ENCODE results near the gene LRPAP1.
"Not testable (repeated sequence)": the region's sequence is repeated elsewhere in the genome, so short reads cannot be mapped to it uniquely, and the experiment has no call there.

Gene LRPAP1

GRCh38 chr4:3471098-3471760, 61.0 kb downstream of the LRPAP1 start:
- DNase-seq = no peak

DNA sequence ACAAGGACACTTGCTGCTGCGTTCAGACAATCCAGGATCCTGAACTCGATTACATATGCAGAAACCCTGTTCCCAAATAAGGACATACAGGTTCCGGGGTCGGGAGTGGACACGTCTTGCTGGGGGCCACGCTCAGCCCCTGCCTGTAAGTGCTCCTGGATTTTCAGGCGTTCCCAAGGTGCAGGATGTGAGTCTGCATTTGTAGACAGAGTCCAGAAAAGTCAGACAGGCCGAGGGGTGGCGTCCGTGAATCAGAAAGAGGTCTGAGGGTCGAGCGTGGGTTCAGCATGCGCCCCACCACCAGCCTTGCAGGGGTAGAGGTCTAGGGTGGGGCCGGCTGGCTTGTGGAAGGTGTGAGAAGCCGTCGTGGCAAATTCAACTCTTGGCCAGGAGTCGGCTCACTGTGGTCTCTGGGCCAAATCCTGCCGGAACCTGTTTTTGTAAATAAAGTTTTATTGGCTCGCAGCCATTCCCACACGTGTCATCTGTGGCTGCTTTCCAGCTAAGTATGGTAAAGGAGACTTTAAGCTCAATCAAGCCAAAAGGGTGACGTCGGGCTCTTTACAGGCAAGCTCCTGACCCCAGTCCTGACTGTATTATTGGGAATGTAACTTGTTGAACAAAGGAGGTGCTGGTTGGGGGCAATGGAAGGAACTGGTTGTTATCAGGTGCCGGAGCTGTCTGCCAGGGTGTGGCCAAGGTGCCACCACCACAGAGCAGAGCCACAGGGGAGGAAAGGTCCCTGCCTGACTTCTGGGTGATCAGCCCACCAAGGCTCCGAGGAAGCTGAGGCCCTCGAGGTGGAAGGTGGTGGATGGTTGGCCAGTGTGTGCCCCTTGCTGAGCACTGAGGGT, 61.8 kb downstream of the LRPAP1 start:
- peak; percentile 59 for DNase-seq

DNA sequence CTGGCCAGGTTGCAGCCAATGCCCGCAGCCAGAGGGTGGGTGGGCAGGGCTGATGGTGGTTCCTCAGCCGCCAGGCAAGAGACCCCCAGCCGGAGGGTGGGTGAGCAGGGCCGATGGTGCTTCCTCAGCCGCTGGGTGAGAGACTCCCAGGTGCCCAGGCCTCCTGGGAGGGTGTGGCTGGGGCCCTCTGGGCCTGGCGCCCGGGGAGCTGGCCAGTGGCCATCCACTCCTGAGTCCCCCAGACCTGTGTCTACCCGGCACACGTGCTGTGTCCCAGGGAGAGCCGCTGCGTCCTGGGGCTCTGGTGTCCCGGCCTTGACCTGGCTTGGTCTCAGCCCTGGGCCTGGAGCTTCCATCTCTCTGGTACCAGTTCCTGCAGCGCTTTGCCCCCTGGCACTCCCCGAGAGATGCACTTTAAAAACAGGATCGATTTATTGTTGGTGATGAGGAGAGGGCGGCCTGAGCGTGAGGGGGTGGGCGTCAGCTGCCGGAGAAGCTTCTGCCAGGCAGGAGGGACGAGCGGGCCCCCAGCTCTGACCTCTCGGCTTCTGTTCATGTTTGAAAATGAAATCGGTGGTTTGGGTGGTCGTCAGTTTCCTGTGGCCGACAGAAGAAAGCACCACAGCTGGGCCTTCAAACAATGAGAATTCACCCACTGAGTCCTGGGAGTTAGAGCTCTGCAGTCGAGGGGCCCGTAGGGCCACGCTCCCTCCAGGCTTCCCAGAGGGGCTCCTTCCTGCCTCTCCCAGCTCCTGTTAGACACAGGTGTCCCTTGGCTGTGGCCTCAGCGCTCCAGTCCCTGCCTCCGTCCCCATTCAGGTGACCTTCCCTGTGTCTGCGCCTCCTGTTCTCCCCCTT, 62.6 kb downstream of the LRPAP1 start:
- DNase-seq = no peak

GRCh38 chr4:3468804-3469203, 63.4 kb downstream of the LRPAP1 start:
- no peak for DNase-seq

- DNase-seq = no peak
Observed at GRCh38 chr4:3468154-3468553, 64.1 kb downstream of the LRPAP1 start.

DNA sequence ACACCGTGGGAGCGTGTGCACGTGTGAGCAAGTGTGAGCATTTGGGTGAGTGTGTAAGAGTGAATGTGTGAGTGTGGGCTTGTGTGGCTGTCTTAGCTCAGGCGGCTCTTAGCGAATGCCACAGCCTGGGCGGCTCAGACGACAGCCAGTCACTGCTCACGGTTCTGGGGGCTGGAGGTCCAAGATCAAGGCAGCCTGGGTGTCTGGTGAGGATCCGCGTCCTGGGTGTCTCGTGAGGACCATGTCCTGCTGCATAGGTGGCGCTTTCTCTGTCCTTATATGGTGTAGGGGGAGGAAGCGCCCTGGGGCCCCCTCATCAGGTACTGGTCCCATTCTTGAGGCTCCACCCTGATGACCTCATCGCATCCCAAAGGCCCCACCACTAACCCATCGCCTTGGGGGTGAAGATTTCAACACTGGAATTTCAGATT, 64.6 kb downstream of the LRPAP1 start:
- no peak for DNase-seq

- DNase-seq = no peak
Observed at GRCh38 chr4:3466691-3467600, 65.3 kb downstream of the LRPAP1 start.

GRCh38 chr4:3465698-3466671, 66.2 kb downstream of the LRPAP1 start:
- DNase-seq = no peak

DNA sequence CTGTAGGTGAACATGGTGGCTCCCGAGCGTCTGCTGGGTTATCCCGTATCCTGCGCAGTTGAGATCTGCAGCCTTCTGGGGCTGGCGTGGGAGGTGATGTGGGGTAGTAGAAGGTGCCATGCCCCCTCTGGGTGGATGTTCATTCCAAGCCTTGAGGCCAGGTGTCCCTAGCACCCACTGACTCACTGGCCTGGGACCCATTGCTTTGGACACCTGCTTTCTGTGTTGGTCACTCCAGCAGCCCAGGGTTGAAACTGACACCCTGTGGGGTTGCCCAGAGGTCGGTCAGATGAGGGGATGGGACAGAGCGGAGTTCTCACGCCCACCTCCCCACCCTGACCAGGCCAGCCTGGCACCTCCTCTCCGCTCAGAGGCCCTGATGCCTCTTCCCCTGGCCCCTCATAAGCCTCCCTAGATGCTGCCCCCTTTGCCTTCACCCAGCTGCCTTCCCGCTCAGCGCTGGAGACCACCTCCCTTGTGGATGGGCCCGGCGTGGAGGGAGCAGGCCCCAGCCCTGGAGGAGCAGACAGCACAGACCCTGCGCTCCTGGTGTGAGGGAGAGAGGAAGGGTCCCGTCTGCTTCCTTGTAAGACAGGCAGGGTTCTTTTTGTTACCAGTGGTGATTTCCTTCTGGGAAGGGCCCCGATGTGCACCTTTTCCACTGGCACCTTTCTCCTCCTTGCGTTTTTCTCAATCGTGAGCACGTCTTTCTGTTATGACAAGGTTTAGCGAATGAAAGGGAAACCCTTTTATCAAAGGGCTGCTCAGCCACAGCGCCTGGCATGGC, 67.1 kb downstream of the LRPAP1 start:
- DNase-seq = no peak

DNA sequence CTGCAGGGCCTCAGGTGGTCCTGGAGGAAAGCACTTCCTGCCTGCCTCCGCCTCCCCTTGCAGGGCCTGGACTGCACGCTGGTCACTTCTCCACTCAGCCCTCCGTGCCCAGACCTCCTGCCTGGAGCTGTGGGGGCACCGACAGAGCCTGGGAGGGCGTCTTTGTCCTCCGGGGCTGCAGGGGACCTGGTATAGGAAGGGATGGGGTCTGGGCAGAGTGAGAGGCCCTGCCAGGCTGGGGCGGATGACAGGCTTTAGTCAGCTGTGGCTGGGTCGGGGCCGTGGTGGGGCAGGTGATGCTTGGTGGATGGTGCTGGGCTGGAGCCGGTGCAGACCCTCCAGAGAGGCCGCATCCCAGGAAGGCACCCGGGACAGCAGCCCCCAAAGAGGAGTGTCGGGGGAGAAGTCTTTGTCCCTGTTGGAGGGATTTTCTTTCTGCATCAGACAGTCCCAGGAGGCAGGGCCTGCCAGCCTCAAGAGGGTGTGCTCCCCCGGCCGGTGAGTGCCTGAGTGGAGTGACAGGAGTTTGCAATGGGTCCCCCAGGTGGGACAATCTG, 67.8 kb downstream of the LRPAP1 start:
- DNase-seq = no peak

DNA sequence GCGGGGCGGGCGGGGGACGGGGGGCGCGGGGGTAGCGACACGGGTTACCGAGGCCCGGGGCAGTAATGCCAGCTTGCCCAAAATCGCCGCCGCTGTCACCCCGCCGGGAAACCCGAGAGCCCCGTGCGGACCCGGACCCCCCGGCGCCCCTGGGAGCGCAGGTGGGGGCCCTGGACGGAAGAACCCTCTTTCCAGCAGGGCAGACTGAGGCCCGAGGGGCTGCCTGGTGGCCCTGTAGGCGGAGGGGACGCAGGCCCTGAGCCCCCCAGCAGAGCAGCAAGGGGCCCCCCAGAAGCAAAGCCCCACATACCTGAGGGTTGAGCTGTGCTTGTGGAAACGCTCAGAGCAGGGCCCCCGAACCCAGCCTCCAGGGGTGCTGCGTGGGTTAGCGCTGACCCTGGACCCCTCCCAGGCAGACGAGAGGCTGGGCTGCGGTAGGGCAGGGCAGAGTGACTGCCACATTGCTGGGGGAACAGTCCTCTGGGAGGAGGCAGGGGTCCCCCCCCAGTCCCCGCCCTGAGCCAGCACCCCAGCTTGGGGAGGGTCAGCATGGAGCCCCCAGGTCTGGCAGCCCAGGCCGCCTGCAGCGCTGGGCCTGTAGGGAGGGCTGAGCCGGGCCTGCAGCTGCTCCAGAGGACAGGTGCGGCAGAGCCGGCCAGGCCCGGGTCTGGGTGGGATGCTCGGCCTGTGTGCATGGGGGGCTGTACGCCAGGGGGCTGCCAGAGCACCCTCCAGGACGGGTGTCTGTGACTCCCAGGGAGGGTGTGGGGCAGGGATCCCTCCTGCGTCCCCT, 68.5 kb downstream of the LRPAP1 start:
- DNase-seq = no peak

- DNase-seq = no peak
Observed at GRCh38 chr4:3462790-3463415, 69.3 kb downstream of the LRPAP1 start, which contains the start of gene DOK7. Gene DOK7 (plus strand): TSS chr4:3463306. CDS start chr4:3463376, 70 bp downstream.

GRCh38 chr4:3462321-3462789, 69.9 kb downstream of the LRPAP1 start:
- no peak for DNase-seq

- peak; percentile 63 for DNase-seq
Observed at GRCh38 chr4:3461515-3462291, 70.5 kb downstream of the LRPAP1 start.

GRCh38 chr4:3460926-3461325, 71.3 kb downstream of the LRPAP1 start:
- no peak for DNase-seq

DNA sequence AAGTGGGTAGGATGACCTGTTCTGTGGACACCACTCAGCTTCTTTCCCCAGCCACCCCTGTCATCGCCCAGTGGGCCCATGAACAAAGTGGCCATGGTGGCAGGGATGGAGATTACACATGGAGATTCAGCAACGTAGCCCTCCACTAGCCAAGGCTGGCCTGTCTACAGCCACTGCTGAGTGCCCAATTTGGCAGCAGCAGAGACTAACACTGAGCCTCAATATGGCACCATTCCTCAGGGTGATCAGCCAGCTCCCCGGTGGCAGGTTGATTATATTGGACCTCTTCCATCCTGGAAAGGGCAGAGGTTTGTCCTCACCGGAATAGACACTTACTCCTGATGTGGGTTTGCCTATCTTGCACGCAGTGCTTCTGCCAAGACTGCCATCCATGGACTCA, 73.1 kb downstream of the LRPAP1 start:
- not testable (repeated sequence) for DNase-seq

DNA sequence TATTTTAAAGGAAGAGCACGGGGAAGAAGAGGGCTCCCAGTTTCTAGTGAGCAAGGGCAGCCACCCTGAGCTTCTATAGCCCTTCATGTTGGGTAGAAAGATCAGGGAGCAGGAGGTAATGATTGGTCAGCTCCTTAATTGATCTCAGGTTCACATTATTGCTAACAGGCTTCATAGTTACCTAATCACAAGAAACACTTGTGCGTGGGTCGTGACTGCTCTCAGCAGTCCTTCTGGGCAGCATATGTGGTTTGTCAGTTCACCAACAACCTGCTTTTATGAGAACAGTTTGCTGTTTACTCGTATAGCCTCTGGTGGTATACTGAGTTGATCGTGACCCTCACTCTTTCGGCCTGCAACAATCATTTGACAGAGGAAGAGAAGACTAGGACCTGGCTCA, 73.9 kb downstream of the LRPAP1 start:
- no peak for DNase-seq

Data from NCI-H2029 (cell line).